Activated effector memory CD4-positive, alpha-beta T cell treated with anti-CD3 and anti-CD28 coated beads, Interleukin-2, amount 50 U/mL, for 16 hours (primary cell): Measurements from ENCODE around the gene LYRM1.

Experiments
- DNase-seq: peaks from one replicate; pipeline ENCODE4 v3.0.0-alpha.2; 2020

The LYRM1 gene

DNA sequence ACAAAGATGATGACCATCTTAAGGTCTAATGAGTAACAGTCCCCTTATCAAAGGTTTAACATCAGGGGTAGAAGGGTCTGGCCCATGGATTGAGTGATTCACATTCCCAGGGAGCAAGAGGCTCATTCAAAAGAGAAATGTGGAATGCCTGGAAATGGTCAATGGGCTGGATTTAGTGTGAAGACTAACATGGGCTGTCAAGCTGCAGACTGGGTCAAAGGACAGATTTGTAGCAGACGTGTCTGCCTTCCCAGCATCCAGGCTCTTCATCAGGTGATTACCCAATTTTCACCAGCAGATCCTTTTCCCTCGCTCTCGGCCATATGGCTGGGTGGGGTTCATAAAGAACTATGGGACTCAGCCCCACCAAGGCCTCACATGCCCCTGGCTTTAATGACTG, 27.2 kb upstream of the LYRM1 start:
- DNase-seq: no peak

DNA sequence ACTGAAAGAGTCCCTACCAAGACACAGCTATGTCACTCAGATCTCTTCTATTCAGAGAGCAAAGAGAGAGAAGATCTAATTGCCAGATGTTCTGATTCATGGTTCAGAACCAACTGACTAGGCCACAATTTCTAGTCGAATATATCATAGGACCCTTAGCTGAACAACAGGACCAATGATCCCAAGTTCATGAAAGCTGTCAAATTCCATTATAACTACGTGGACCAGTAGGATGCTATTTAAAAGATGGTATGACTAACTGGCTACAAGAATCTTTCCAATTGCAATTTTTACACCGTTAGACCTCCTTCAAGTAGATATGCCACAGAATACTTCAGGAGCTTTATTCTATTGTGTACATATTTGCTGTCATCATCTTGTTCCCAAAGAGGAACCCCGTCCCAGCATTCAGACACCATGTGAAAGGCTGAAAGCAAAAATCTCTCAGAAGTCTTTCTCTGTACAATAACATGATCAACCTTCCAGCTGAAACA, 26.4 kb upstream of the LYRM1 start:
- DNase-seq: no peak

DNA sequence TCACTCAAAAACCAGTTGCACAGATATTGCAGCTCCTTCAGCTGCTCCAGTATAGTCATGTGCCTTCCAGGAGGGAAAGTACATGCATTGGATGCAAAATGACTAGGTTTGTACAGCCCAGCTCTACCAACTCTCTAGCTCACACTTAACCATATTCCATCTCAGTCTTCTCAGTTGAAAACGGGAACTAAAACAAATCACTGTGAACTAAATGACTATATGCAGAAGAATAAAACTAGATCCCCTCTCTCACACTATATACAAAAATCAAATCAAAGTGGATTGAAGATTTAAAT, 25.3 kb upstream of the LYRM1 start:
- DNase-seq: no peak

DNA sequence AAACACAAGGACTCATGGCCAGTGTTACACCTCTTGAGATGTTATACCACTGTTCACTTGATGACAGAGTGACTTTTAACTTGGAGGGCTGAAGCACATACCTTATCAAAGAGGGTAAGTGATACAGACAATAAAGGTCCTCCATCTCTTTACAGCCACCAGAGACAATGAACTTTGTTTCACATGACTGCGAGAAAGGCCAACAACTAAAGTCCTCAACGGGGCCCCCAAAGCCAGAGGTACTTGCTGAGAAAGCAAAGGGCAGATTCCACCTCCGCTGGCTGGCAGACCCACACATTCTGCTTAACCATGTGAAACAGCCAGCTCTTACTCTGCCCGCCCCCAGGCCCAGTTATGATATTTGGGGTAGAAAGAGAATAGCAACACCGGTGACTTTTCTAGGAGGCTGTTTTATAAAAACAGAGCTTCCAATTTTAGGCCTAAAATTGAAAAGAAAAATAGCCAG, 21.9 kb upstream of the LYRM1 start:
- DNase-seq: no peak

DNA sequence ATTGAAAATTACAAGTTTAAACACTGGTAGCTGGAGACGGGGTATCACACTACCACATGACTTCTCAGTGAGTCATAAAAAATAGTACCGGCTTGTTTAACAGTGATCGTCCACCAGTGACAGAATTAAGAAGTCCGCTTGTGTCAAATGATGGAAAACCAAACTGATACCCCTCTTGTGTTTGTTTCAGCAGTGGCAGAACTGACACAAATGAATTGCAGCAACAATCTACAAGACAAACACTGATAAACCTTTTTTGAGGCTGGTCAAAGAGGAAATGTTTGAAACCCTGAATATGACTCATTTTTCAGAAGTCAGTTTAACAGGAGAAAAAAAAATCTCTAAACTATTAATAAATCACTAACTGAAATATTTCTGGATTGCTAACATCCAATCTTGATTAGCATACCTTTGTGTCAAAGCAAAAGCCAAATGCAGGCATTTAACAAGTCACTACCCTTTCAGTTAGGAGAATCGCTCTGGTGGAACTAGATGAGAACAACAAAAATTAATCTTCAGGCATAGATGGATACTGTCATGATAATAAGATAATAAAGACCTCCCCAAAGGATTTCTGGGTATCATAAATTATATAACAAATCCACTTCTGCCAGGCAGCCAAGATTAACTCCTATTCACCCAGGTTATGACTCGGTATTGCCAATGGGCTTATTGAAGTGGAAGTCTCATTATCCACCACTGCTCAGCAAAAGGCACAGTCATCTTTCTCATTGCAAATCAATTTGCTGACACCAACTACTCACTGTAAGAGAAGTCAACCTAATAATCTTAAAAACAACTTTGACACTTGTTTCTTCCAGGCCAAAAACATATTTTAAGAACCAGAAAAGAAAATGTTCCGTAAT, 21.2 kb upstream of the LYRM1 start:
- DNase-seq: no peak

DNA sequence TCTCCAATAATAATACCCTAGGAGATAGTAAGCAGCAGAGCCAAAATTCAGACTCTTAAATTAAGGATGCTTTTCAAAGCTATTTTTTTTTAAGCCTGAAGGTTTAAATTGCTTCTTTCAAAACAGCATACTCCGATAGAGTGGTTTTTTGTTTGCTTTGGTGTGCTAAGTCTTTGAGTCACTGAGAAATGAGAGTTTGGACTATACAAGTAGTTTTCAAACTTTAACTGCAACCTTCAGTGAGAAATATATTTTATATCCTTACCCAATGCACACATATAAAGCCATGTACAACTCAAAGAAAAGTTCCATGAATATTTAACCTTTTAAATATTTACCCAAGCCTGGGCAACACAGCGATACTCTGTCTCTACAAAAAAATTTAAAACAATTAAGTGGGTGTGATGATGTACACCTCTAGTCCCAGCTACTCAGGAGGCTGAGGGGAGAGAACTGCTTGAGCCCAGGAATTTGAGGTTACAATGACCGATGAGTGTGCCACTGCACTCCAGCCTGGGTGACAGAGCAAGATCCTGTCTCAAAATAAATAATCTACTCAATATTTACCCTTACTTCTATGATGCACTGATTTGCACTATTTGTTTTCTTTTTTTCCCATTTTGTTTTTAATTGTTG, 19.6 kb upstream of the LYRM1 start:
- DNase-seq: no peak

DNA sequence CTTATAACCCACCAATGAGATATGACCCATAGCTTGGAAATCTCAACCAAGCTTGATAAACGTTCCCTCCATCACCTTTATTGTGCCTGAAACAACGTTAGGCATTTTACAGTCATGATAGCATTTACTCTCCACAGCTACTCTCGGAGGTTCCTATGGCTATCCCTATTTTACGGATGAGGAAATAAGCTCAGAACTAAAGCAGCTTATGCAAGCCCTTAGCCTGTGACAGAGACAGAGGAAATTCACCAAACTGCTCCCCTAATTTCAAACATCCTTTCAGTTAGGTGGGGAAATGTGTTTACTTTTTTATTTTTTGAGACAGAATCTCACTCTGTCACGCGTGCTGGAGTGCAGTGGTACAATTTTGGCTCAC, 19.1 kb upstream of the LYRM1 start:
- DNase-seq: no peak

DNA sequence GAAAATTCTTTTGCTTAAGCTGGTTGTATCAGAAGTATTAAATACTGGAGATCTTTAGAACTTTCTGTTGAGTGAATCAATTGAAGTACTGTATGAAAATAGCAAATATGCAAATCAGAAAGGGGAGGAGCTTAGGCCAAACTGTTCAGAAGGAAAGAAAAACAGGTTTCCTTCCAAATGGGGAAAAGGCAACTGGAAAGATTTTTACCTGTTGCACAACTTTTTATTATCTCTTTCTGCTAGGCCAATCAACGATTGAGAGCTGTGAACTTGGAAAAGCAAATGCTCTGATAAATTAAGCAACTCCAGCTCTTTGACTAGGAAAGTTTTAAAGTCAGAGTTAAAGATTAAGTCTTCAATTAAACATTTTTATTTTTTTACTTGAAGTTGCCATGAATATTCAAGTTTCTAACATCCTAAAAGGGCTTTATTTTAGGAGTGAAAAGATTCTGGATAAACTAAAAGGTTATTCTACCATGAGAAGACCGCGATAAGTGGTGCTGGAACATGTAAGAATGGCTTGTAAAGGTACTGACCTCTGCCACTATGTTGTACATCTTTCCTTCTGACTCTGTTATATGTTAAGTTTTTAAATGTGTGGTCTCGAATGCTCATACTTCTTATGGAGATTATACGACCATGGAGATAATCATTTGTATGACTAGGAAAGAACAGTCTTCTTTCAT, 16.9 kb upstream of the LYRM1 start:
- DNase-seq: no peak

DNA sequence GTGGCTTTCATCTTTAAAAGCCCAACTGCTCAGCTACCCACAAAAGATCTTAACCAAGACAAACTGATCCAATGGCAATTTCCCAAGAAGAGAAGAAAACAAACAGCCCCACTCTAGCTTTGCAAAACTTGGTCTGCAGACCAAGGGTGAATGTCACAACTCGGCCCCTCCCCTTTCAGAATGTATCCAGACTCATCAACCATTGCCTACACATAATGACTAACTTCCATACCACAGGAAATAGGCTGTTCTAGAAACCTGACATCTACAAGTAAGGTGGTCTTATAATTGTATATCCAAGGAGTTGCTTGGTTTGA, 16.4 kb upstream of the LYRM1 start:
- no peak for DNase-seq

DNA sequence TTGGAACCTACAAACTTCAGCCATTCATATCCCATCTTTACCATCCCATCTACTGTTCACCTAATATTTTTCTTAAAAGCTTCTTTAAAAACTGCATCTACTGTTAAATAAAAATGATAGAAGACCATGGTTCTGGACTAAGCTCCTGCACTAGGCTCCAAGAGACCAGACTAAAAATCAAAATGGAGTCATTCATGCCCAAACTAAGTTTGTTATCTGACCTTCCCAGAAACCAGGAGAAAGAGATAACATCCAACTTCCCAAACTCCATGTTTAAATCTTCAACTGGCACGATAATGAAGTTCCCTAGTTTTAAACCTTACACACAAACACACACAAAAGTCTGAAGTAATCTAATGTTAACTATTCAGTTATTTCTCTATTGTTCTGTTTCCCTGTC, 14.3 kb upstream of the LYRM1 start:
- DNase-seq: no peak

DNA sequence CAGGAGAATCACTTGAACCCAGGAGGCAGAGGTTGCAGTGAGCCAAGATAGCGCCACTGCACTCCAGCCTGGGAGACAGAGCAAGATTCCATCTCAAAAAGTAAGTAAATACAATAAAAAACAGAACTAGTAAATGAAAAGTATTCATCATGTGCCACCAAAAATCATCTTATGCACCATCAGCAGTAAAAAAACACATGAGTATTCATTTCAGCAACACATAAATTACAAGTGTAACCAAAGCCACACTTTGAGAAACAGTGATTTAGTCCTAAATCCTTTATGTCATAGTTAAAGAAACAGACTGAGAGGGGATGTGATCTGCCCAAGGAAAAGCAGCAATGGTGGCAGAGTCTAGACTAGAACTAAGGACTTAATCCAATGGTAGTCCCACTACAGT, 13.4 kb upstream of the LYRM1 start:
- DNase-seq: no peak

DNA sequence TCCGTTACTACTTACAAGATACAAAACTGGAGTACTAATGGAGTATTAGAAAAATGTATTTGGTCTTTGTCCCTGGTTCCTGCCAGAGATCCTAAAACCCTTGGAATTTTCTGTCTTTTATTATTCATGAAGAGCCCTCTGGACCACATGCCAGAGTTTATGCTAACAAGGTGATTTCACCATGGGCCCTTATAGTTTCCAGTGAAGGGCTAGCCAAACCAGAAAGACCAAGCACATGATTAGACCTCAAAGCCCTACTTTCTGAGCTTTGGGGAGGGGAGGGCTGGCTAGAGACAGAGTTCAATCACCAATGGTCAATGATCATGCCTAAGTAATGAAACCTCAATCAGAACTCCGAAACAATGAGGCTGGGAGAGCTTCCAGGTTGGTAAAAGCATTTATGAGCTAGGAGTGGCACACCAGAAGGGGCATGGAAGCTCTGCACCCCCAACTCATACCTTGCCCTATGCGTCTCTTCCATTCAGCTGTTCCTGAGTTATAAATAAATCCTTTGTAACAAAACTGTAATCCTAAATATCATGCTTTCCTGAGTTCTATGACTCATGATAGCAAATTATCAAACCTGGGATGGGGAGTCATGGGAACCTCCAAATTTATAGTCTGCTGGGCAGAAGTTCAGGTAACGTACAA, 10.8 kb upstream of the LYRM1 start:
- no peak for DNase-seq

DNA sequence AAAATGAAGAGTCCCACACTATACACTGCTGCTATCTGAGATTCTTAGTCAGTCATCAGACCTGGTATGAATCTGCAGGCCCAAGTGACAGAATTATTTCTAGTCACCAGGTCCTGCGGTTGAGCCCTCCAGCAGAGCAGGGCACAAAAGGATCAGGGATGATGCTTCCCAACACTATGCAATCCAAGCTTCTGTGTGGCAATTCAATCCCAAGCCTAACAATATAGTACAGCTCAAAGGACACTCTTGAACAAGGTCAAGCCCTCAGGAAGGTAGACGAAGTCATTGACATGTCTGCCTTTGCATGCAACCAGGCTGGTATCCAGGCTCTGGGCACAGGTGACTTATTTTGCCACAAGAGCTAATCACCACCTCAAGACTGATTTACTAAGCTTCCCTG, 6.2 kb upstream of the LYRM1 start:
- no peak for DNase-seq

DNA sequence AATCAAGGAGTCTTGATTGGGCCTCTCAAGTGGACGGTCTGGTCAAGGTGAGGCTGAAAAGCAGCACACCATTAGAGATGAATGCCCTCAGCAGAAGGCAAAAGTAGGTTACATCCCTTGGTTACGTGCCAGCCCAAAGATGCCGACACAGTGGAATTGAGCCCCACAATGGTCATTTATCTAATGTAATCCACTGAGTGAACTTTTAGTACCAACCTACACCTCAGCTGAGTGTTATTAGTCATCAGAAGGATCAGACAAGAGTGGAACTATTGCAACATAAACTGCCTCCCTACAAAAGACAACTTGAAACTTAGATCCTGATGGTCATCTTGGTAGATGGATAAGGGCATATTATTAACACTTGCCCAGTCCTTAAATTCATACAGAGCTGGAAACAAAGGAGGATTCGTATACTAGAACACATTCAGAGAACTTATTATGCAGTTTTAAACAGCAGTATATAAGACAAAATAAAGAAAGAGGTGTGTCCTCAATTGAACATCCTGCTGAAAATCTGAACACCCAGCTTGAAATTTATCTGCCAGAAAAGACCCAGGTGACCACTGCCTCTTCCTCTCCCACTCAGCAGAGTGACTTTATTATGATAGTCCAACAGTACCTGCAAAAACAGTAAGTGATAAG, 3.2 kb upstream of the LYRM1 start:
- DNase-seq: no peak

DNA sequence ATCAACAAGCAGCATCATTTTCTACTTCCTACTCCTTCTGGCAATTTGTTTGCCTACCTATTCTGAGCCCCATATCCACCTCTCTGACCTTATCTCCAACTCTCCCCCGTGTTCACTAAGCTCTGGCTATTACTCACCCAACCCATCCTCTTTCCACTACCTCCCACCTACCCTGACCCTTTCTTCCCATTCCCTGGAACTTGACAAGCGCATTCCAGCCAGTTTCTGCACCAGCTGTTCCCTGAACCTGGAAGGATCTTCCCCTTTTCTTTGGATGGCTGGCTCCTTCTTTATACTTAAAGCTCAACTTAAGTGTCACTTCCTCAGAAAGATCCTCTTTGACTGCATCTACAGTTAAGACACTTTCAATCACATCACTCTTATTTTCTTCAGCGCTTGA, 2.6 kb upstream of the LYRM1 start:
- no peak for DNase-seq

DNA sequence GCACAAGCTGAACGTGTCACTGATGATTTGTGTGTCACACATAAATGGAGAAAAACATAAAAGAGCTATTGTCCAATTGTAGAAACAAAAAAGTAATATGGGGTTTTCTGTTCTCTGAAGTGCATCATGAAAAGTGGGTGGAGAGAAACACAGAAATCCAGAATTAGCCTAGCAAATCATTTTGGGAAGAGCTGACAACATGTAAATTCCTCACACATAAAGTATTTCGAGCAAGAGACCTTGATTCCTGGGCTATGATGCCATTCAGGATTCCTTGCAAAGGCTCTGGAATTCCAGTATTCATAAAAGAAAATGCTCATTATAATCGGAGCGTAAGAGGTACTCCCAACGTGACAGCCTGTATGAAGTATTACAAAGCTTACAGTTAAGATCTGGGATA, 1.5 kb upstream of the LYRM1 start:
- DNase-seq: no peak

DNA sequence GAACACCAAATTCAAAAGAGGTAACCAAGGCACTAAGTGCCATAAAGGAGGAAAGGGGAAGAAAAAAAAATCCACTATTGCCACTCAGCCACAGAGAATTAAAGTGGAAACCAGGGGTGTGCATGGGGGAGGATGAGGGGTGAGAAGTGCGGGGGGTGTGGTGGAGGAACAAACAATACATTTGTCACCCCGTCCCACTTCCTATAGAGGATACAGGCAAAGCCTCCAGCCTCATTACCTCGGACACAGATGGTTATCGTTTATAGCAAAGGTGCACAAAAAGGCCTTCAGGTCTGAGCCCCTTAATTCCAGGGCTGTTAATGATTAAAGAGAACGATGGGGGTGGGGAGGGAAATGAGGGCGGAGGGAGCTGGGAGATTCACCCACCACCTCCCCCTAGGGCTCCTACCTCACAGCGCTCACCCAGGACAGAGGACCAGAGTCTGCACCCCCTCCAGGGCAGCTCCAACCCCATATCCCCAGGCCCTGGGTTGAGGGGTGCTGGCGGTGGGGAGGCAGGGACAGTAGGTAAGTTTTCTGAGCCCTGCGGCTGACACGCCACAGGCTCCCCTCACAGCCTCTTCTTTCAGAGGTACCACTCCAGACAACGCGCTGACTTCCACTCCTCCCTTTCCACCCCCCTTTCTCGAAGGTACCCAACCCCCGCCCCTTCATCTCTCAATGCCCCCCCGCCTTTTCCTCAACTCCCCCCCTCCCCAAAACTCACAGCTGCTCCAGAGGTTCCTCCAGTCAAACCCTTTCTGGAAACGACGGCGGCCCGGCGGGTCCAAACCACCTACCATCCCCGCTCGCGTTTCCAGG, 883 bp upstream of the LYRM1 start:
- no peak for DNase-seq

DNA sequence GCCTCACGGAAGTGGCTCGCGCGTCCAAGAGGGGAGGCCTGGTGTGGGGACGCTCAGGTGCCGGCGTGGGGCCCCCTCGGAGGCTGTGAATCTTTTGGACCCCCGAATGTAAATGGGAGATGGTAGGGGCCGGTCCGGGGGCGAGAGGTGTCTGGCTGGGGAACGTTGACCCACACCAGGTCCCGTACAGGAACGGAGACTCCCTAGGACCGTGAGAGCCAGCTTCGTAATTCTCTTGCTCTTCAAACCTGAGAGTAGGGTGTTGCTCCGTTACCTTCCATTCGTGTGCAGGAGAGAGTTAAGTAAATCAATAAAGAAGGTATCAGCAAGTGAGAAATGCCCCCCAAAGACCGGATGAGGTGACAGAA, 481 bp downstream of the LYRM1 start:
- no peak for DNase-seq

DNA sequence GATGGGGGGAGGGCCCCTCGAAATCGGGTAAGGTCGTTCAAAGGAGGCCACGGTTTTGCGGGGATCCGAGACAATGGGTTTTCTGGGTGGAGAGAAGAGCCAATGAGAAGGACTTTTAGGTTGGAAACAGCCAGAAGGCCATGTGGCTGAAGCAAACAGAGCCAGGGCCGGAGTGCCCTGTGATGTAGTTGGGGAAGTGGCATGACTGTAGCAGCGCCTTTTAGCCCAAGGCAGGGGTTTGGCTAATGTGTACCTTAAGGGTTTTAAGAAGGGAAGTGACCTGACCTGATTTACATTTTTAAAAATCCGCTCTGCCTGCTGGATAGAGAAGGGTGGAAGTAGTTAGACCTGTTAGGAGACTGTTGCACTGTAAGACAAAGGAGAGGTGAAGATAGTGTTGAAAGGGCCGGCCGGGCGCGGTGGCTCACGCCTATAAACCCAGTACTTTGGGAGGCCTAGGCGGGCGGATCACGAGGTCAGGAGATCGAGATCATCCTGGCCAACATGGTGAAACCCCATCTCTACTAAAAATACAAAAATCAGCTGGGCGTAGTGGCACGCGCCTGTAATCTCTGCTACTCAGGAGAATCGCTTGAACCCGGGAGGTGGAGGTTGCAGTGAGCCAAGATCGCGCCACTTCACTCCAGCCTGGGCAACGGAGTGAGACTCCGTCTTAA, 1.0 kb downstream of the LYRM1 start:
- peak; percentile 64 for DNase-seq

DNA sequence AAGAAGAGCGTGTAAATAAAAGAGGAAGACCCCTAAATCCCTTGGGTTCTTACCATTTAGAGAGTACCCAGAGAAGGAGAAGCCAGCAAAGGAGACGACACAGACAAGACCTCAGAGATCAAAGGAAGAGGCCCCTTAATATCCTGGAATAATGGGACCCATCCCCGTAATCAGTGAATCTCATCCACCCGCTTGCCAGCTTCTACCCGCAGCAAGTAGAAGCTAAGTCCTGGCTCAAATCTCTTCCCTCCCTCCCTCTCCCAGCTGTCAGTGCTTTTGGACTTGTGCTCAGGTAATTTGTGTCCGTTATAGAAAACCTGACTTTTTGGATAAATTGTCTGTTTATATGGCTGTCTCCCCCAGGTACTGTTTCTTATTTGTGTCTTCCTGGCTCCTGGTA, 1.9 kb downstream of the LYRM1 start:
- no peak for DNase-seq

DNA sequence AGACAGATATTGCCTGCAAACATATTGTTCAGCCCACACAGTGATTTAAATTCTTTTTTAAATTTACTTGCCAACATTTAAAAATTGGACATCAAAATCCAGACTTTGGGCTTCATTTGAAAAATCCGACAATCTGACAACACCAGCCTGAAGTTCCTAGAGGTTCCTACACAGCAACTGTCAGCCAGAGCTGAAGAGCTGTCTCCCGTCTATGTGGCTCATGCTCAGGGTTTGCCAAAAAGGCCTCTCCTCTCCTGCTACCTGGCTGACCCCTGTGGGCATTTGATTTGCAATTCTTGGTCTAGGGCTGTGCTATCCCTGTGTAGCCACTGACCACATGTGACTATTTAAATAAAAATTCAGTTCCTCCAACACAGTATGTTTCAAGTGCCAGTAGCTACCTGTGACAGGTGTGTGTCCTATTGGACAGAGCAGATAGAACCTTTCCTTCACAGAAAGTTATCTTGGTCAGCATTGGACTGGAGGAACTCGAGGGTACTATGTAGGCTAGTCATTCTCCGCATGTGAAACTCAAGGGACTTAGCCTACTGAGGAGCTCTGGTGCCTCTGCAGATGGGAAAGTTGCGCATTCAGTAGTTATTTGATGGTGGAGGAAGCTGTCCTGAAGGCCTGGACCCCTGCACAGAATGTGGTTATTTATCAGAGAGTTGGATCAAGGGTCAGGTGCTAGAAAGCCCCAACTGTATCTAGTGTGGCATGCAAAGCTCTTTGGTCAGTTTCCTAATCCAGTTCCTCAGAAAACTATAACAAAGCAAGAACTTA, 2.7 kb downstream of the LYRM1 start:
- no peak for DNase-seq
